NCI-H526 (cell line): ENCODE data around the gene KLF6.

Experiments used
- DNase-seq, 2 experiments: peaks; one replicate each; lab custom pipeline; 2025; lab: John Stamatoyannopoulos, UW

Gene KLF6

GRCh38 chr10:3811291-3811870 lies 26.4 kb upstream of the KLF6 start:
- no peak for DNase-seq

GRCh38 chr10:3808689-3809199 lies 23.7 kb upstream of the KLF6 start:
- DNase-seq, result no peak

GRCh38 chr10:3807928-3808496 lies 23.0 kb upstream of the KLF6 start:
- DNase-seq, result no peak

GRCh38 chr10:3807211-3807927 lies 22.4 kb upstream of the KLF6 start:
- DNase-seq, result no peak

- peak; percentile 56 to 66 for DNase-seq
Observed at GRCh38 chr10:3806603-3807002, 21.6 kb upstream of the KLF6 start.

- peak in 1 of 2 experiments; percentile 43 for DNase-seq
Observed at GRCh38 chr10:3805791-3806461, 20.9 kb upstream of the KLF6 start.

- DNase-seq, result no peak
Observed at GRCh38 chr10:3805201-3805790, 20.3 kb upstream of the KLF6 start.

- no peak for DNase-seq
Observed at GRCh38 chr10:3803927-3804741, 19.1 kb upstream of the KLF6 start.

- DNase-seq, result no peak
Observed at GRCh38 chr10:3803295-3803926, 18.4 kb upstream of the KLF6 start.

- no peak for DNase-seq
Observed at GRCh38 chr10:3802526-3803265, 17.7 kb upstream of the KLF6 start.

- no peak for DNase-seq
Observed at GRCh38 chr10:3801558-3802192, 16.7 kb upstream of the KLF6 start.

- DNase-seq, result no peak
Observed at GRCh38 chr10:3800586-3800985, 15.6 kb upstream of the KLF6 start.

GRCh38 chr10:3797750-3798149 lies 12.7 kb upstream of the KLF6 start:
- no peak for DNase-seq

GRCh38 chr10:3793553-3793952 lies 8.5 kb upstream of the KLF6 start:
- no peak for DNase-seq

GRCh38 chr10:3792710-3793219 lies 7.8 kb upstream of the KLF6 start:
- DNase-seq, result no peak

- no peak for DNase-seq
Observed at GRCh38 chr10:3791974-3792633, 7.1 kb upstream of the KLF6 start.

GRCh38 chr10:3790858-3791257 lies 5.8 kb upstream of the KLF6 start:
- no peak for DNase-seq

- no peak for DNase-seq
Observed at GRCh38 chr10:3790272-3790671, 5.3 kb upstream of the KLF6 start.

GRCh38 chr10:3789621-3790020 lies 4.6 kb upstream of the KLF6 start:
- no peak for DNase-seq
